Brain microvascular endothelial cell (primary cell): ENCODE data around the gene AXL.

Source experiments
- DNase-seq: peaks from one replicate; pipeline ENCODE4 v3.0.0-alpha.2; 2020
- H3K27ac ChIP-seq: fragments of 250-450 bp; sonication (Bioruptor Pico); 2 replicates; pipeline ENCODE4 v1.5.1; 2020; ENCODE audit warnings: mild to moderate bottlenecking, moderate library complexity
- H3K27me3 ChIP-seq: fragments of 250-450 bp; sonication (Bioruptor Pico); replicated peaks from 2 replicates; pipeline ENCODE4 v1.5.1; 2020; ENCODE audit warnings: mild to moderate bottlenecking
- H3K36me3 ChIP-seq: fragments of 250-450 bp; sonication (Bioruptor Pico); replicated peaks from 2 replicates; pipeline ENCODE4 v1.5.1; 2020; ENCODE audit warnings: mild to moderate bottlenecking
- H3K4me3 ChIP-seq: 2 replicates; pipeline ENCODE4 v1.5.1; 2011; ENCODE audit warnings: low read depth, mild to moderate bottlenecking, control low read depth, low read length, moderate library complexity
- CTCF ChIP-seq: IDR thresholded peaks from 2 replicates; pipeline ENCODE4 v1.5.1; 2011; ENCODE audit warnings: low read depth, mild to moderate bottlenecking, moderate library complexity, low read length, control low read depth, inconsistent platforms; ENCODE audit errors: missing control alignments
- in situ Hi-C: cut with HindIII; loops from 2 replicates; pipeline ENCODE4 v1.10.0; 2017; ENCODE audit warnings: low sequenced_read_pairs, low pct_ligation_motif_present

AXL gene

DNA sequence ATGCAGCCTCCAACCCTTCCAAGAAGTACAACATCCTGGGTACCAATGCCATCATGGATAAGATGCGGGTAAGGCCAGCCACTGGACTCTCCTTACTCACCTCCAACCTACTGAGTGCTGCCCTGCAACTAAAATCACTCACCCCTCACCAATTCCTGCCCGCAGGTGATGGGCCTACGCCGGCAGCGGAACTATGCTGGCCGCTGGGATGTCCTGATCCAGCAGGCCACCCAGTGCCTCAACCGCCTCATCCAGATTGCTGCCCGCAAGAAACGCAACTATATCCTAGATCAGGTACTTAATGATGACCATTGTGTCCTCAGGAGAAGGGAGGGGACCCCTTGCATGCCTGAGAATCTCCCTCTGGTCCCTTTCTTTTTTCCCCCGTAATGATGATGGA is 75.4 kb downstream of the AXL start:
- no peak overlapping the region for H3K27ac ChIP-seq

DNA sequence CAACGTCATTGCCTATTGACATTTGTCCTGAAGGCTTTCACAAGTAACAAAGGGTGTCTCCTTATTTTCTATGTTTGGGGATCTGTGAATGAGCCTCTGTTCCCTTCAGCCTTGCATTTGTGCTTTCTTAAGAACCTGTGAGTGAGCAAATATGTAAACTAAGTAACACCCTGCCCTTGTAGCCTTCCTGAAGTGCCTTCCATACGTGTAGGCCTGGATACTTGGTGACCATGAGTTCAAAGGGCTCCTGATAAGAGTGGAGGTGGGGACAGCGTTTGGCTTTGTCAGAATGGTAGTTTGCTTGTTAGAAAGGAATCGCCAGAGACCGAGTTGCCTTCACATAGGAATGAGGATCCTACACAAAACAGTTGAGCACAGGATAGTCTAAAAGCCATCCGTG is 76.5 kb downstream of the AXL start:
- H3K27me3 ChIP-seq = no peaks in the 10 kb centered on the region
- in situ Hi-C loops = no loop called here
- no peak for TF ChIP-seq CTCF
- DNase-seq = no peak
- H3K36me3 ChIP-seq = peaks cover 94% of the 10 kb centered on the region
- no peak overlapping the region for H3K4me3 ChIP-seq
- H3K27ac ChIP-seq = no peak overlapping the region

More for the DNA sequence above, 75.4 kb downstream of the AXL start:
- in situ Hi-C loops = no loop called here
- Histone ChIP-seq H3K4me3 (no peak overlapping the region), H3K27me3 (no peaks in the 10 kb centered on the region), H3K36me3 (peaks cover 93% of the 10 kb centered on the region)
- DNase-seq = no peak
- no peak for TF ChIP-seq CTCF

DNA sequence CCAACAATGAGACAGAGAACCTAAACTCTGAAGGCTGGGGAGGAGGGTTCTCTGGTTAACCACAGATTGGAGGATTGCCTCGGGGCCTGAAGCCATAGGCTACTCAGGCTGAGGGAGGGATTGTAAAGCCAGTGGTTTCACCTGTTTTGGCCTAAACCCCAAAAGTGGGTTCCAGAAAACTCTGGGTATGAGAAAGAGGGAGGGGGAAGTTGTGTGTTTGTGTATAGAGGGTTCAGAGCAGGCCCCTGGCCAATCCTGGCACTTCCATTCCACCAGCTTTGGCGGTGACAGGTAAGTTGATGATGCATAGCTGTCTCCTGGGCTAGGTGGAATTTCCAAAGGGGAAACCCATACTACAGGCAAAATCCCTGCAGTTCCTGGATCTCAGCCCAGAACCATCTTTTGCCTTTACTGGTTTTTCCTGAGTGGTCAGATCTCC is 77.4 kb downstream of the AXL start:
- no peak for DNase-seq
- in situ Hi-C loops = no loop called here
- H3K27ac ChIP-seq = no peak overlapping the region
- H3K27me3 ChIP-seq = no peaks in the 10 kb centered on the region
- peaks cover 92% of the 10 kb centered on the region for H3K36me3 ChIP-seq
- no peak overlapping the region for H3K4me3 ChIP-seq
- no peak for TF ChIP-seq CTCF

DNA sequence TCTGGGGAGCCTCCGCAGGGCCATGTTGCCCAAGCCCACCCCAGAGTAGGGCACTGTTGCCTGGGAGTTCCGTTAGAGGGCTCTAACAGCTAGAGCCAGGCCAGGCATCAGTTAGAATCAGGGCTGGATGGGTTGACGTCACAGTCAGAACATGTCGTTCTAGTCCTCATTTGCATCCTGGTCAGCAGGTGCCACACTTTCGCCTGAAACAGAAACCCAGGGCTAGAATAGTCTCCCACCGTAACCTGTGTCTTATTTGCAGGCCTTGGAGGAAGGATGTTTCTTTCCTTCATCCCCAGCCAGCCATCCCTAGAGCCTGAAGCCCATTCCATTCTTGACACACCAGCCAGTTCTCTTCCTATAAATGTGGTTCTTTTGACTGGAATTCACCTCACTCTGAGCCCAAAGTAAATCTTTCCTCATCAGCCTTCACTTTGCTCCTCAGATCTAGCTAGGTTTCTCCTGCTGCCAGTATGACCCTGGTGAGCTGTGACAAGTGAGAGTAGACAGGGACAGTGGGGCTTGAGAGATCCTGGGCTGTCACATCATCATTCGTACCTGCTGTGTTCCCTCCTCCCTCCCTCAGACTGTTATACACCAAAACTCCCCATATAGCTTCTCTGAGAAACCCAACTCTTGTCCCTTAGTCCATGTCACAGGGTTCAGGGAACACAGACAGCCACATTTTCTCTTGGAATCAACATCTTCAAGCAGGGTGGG is 78.8 kb downstream of the AXL start:
- TF ChIP-seq CTCF = no peak
- in situ Hi-C loops = no loop called here
- Histone ChIP-seq H3K36me3 (peaks cover 90% of the 10 kb centered on the region), H3K4me3 (no peak overlapping the region), H3K27me3 (no peaks in the 10 kb centered on the region), H3K27ac (peak overlapping the region; percentile 83)
- no peak for DNase-seq

DNA sequence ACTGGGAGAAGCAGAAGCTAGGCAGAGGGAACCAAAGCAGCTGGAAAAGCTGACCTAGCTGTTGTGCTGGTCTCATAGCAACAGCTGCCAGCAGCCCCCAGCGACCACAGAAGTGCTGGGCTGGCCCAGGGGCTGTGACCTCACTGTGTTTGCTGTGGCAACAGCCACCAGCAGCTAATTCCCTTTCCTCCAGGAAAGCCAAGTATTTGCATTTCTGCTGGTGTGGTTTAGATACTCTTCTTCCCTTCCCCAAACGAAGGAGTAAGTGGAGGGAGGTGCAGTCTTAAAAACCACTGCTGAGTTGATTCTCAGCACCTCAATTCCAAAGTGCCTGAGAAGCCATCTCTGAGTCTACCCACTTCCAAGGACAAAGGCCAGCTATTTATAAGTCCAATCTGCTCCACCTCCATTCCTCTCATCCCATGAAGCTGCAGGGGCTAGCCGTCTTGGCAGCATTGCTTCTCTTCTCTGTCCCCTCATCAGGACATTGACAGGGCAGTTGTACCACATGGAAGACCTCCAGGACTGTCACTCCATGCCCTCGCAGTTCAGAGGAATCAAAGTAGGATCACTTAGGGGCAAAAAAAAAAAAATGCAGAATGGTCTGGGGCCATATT is 79.4 kb downstream of the AXL start:
- no peak overlapping the region for H3K4me3 ChIP-seq
- in situ Hi-C loops = no loop called here
- TF ChIP-seq CTCF = no peak
- H3K27me3 ChIP-seq = no peaks in the 10 kb centered on the region
- peaks cover 89% of the 10 kb centered on the region for H3K36me3 ChIP-seq
- DNase-seq = peak; percentile 91
- peak overlapping the region; percentile 83 for H3K27ac ChIP-seq
